ENCODE results near the gene SLC5A4. TPM values are rescaled to one million over a fixed set of nuclear protein-coding genes. Genes with fewer than 3 reads are reported as not detected.

The SLC5A4 gene
- total RNA-seq, 1 experiment from 2014 or later: not detected

- Histone ChIP-seq H2AFZ (ENCODE audit: low read length) (no peak overlapping the region), H3K4me1 (ENCODE audit: insufficient read depth, low read length) (no peaks in the 10 kb centered on the region), H4K5ac (ENCODE audit: insufficient read length, low read depth, low read length) (no peak overlapping the region), H4K91ac (ENCODE audit: insufficient read length, low read depth, low read length) (no peak overlapping the region), H2BK12ac (ENCODE audit: insufficient read length, low read depth, low read length) (no peak overlapping the region), H3K4me2 (ENCODE audit: insufficient read depth, insufficient read length, low read length) (peak overlapping the region; percentile 48), H4K8ac (replicated peaks; ENCODE audit: insufficient read length, low read depth, low read length) (no peak overlapping the region), H3K4ac (ENCODE audit: low read depth, low read length) (no peak overlapping the region), H3K27ac (ENCODE audit: insufficient read length, low read depth, low read length) (no peak overlapping the region), H3K9ac (ENCODE audit: extremely low read depth, insufficient read length, low read length) (no peak overlapping the region), H3T11ph (ENCODE audit: low read length) (no peak overlapping the region), H2BK20ac (ENCODE audit: low read depth, low read length, poor library complexity, severe bottlenecking) (no peak overlapping the region), H3K79me2 (ENCODE audit: insufficient read depth, low read length) (no peaks in the 10 kb centered on the region), H2BK120ac (ENCODE audit: low read depth, low read length, poor library complexity, severe bottlenecking) (no peak overlapping the region), H3K23me2 (ENCODE audit: insufficient read length, low read depth, low read length, poor library complexity, severe bottlenecking) (peaks cover 10% of the 10 kb centered on the region), H3K56ac (ENCODE audit: insufficient read length, low read depth, low read length) (no peak overlapping the region), H3K27me3 (ENCODE audit: insufficient read depth, low read length) (no peaks in the 10 kb centered on the region; the same call in none of the 2 replicates), H3K79me1 (ENCODE audit: insufficient read depth, low read depth, low read length, poor library complexity, severe bottlenecking) (no peaks in the 10 kb centered on the region), H4K20me1 (ENCODE audit: control insufficient read depth, insufficient read depth, insufficient read length) (no peaks in the 10 kb centered on the region), H2BK5ac (ENCODE audit: insufficient read length, low read length) (no peak overlapping the region), H2BK15ac (ENCODE audit: low read depth, low read length) (no peak overlapping the region), H3K23ac (ENCODE audit: insufficient read length, low read depth, low read length) (no peak overlapping the region), H3K14ac (ENCODE audit: insufficient read depth, low read length) (no peak overlapping the region), H3K9me3 (ENCODE audit: control insufficient read depth, low read depth, low read length) (no peaks in the 10 kb centered on the region), H3K18ac (ENCODE audit: insufficient read length, low read depth, low read length) (no peak overlapping the region), H2AK5ac (ENCODE audit: insufficient read length, low read length) (no peak overlapping the region)
- Mint-ChIP-seq H3K4me1 (peaks cover 10 to 13% of the 10 kb centered on the region in 2 experiments; a peak in 3 of 4 replicates), H3K4me3 (peak overlapping the region in 1 of 2 experiments; percentile 7; a peak in 1 of 5 replicates), H3K9me3 (peaks cover 0 to 3% of the 10 kb centered on the region in 2 experiments; a peak in 1 of 5 replicates), H3K27me3 (ENCODE audit: low read depth) (peaks cover 77% of the 10 kb centered on the region), H3K27ac (no peak overlapping the region), H3K36me3 (ENCODE audit: insufficient read depth in 1 of 3, low read depth in 3 of 3) (no peaks in the 10 kb centered on the region)
- no CpG with 5 or more reads among the region's 11 CpGs for WGBS (ENCODE audit: extremely low coverage, insufficient read length, low lambda C conversion rate)
- no peak for TF ChIP-seq CTCF (conservative IDR thresholded peaks at IDR 0.05)
- DNase-seq: no peak
Measured at GRCh38 chr22:32175115-32175514, 80.0 kb downstream of the SLC5A4 start.

Other genes starting within 250 kb of the SLC5A4 start
- not detected in 2 replicates for gene SLC5A1, start 212.1 kb downstream of the SLC5A4 start, total RNA-seq (2021)
- not detected in 2 replicates for gene C22orf42, start 96.0 kb downstream of the SLC5A4 start, total RNA-seq (2021)
- not detected in 2 replicates for gene RFPL2, start 50.3 kb downstream of the SLC5A4 start, total RNA-seq (2021)
- not detected in 2 replicates for gene RFPL3, start 102.5 kb upstream of the SLC5A4 start, total RNA-seq (2021)
- gene RTCB, start 156.9 kb upstream of the SLC5A4 start, total RNA-seq (2021): 100.0 and 101 TPM in 2 replicates
- not detected in 2 replicates for gene BPIFC, start 209.1 kb upstream of the SLC5A4 start, total RNA-seq (2021)
- gene FBXO7, start 219.5 kb upstream of the SLC5A4 start, total RNA-seq (2021): 45.8 and 47.8 TPM in 2 replicates

Measured in H9 (cell line).